ENCODE measurements around the gene MLIP. TPM values are rescaled to one million over a fixed set of nuclear protein-coding genes. Genes with fewer than 3 reads are reported as not detected.

The MLIP gene
- total and polyA plus RNA-seq, 2 experiments from 2014 or later: not detected

- no peaks in the 10 kb centered on the region for H3K4me1 ChIP-seq (ENCODE audit: insufficient read depth)
- H3K79me2 ChIP-seq (ENCODE audit: insufficient read depth): no peaks in the 10 kb centered on the region
- WGBS, 2 experiments (ENCODE audit: low coverage in 1 of 2, low lambda C conversion rate in 2 of 2, missing lambda C conversion rate in 2 of 2): 23 to 31% methylated on average over 2 of the region's 2 CpGs
- peak overlapping the region; percentile 58; the same call in 1 of the 2 replicates for H2AFZ ChIP-seq
- no peak overlapping the region for H3K27ac ChIP-seq
- no peaks in the 10 kb centered on the region for H3K36me3 ChIP-seq (ENCODE audit: low read depth)
- H4K20me1 ChIP-seq (ENCODE audit: insufficient read depth): no peaks in the 10 kb centered on the region
- H3K9ac ChIP-seq: no peak overlapping the region
- no peak overlapping the region for H3K4me2 ChIP-seq (ENCODE audit: unreplicated experiment)
- no peak for DNase-seq
- no peaks in the 10 kb centered on the region for H3K9me2 ChIP-seq (ENCODE audit: insufficient read depth)
- no peaks in the 10 kb centered on the region for H3F3A ChIP-seq (ENCODE audit: insufficient read depth)
- no peaks in the 10 kb centered on the region for H3K9me3 ChIP-seq (ENCODE audit: low read depth)
- H3K27me3 ChIP-seq (replicated peaks; ENCODE audit: insufficient read depth): no peaks in the 10 kb centered on the region
- in situ Hi-C loops (cut with MboI): no loop called here
- TF ChIP-seq EZH2 (IDR thresholded peaks at IDR 0.05; ENCODE audit: insufficient read depth, poor library complexity, severe bottlenecking) (no peak), EZH2phosphoT487 (IDR thresholded peaks at IDR 0.05; ENCODE audit: insufficient read depth, low read depth) (no peak)
- H3K4me3 ChIP-seq: no peak overlapping the region
Observed at GRCh38 chr6:54188846-54189245, 77.6 kb downstream of the MLIP start.

GRCh38 chr6:54191461-54191860, 80.2 kb downstream of the MLIP start:
- H3K36me3 ChIP-seq (ENCODE audit: low read depth): no peaks in the 10 kb centered on the region
- 59 to 62% methylated on average over 2 of the region's 2 CpGs for WGBS, 2 experiments (ENCODE audit: low coverage in 1 of 2, low lambda C conversion rate in 2 of 2, missing lambda C conversion rate in 2 of 2)
- H3K27ac ChIP-seq: no peak overlapping the region
- H3K4me2 ChIP-seq (ENCODE audit: unreplicated experiment): no peak overlapping the region
- no peaks in the 10 kb centered on the region for H3K9me2 ChIP-seq (ENCODE audit: insufficient read depth)
- H3K79me2 ChIP-seq (ENCODE audit: insufficient read depth): no peaks in the 10 kb centered on the region
- H3K9me3 ChIP-seq (ENCODE audit: low read depth): no peaks in the 10 kb centered on the region
- H3K4me1 ChIP-seq (ENCODE audit: insufficient read depth): 0 out of 2 replicates have a peak, but pooled peaks cover 3% of the 10 kb centered on the region
- no peak overlapping the region for H3K9ac ChIP-seq
- peak; percentile 32 for DNase-seq
- no peaks in the 10 kb centered on the region for H3F3A ChIP-seq (ENCODE audit: insufficient read depth)
- H3K27me3 ChIP-seq (replicated peaks; ENCODE audit: insufficient read depth): no peaks in the 10 kb centered on the region
- in situ Hi-C loops (cut with MboI): no loop called here
- TF ChIP-seq EZH2phosphoT487 (IDR thresholded peaks at IDR 0.05; ENCODE audit: insufficient read depth, low read depth) (no peak), EZH2 (IDR thresholded peaks at IDR 0.05; ENCODE audit: insufficient read depth, poor library complexity, severe bottlenecking) (no peak)
- H2AFZ ChIP-seq: no peak overlapping the region
- H4K20me1 ChIP-seq (ENCODE audit: insufficient read depth): no peaks in the 10 kb centered on the region
- H3K4me3 ChIP-seq: no peak overlapping the region

GRCh38 chr6:54192993-54193392, 81.8 kb downstream of the MLIP start:
- DNase-seq: no peak
- H3K4me1 ChIP-seq (ENCODE audit: insufficient read depth): 0 out of 2 replicates have a peak, but pooled peaks cover 3% of the 10 kb centered on the region
- WGBS, 2 experiments (ENCODE audit: low coverage in 1 of 2, low lambda C conversion rate in 2 of 2, missing lambda C conversion rate in 2 of 2): 58 to 67% methylated on average over 3 of the region's 3 CpGs
- H3K9me2 ChIP-seq (ENCODE audit: insufficient read depth): no peaks in the 10 kb centered on the region; the same call in 1 of the 2 replicates
- H3K4me2 ChIP-seq (ENCODE audit: unreplicated experiment): no peak overlapping the region
- no peak overlapping the region for H3K4me3 ChIP-seq
- no peaks in the 10 kb centered on the region for H3K9me3 ChIP-seq (ENCODE audit: low read depth)
- no peaks in the 10 kb centered on the region for H3F3A ChIP-seq (ENCODE audit: insufficient read depth)
- peak overlapping the region; percentile 57; the same call in 1 of the 2 replicates for H2AFZ ChIP-seq
- no peaks in the 10 kb centered on the region for H3K79me2 ChIP-seq (ENCODE audit: insufficient read depth)
- no peak overlapping the region for H3K27ac ChIP-seq
- no peak overlapping the region for H3K9ac ChIP-seq
- TF ChIP-seq EZH2 (IDR thresholded peaks at IDR 0.05; ENCODE audit: insufficient read depth, poor library complexity, severe bottlenecking) (no peak), EZH2phosphoT487 (IDR thresholded peaks at IDR 0.05; ENCODE audit: insufficient read depth, low read depth) (no peak)
- no peaks in the 10 kb centered on the region for H4K20me1 ChIP-seq (ENCODE audit: insufficient read depth)
- no peaks in the 10 kb centered on the region for H3K36me3 ChIP-seq (ENCODE audit: low read depth)
- H3K27me3 ChIP-seq (replicated peaks; ENCODE audit: insufficient read depth): no peaks in the 10 kb centered on the region
- in situ Hi-C loops (cut with MboI): no loop called here

GRCh38 chr6:54193560-54193959, 82.3 kb downstream of the MLIP start:
- no peak overlapping the region for H3K4me2 ChIP-seq (ENCODE audit: unreplicated experiment)
- H3K4me1 ChIP-seq (ENCODE audit: insufficient read depth): 0 out of 2 replicates have a peak, but pooled peaks cover 3% of the 10 kb centered on the region
- H3K9me3 ChIP-seq (ENCODE audit: low read depth): no peaks in the 10 kb centered on the region
- no peak overlapping the region for H3K9ac ChIP-seq
- no peaks in the 10 kb centered on the region for H3K79me2 ChIP-seq (ENCODE audit: insufficient read depth)
- H3K27ac ChIP-seq: no peak overlapping the region
- H3F3A ChIP-seq (ENCODE audit: insufficient read depth): no peaks in the 10 kb centered on the region
- no peaks in the 10 kb centered on the region for H4K20me1 ChIP-seq (ENCODE audit: insufficient read depth)
- TF ChIP-seq EZH2 (IDR thresholded peaks at IDR 0.05; ENCODE audit: insufficient read depth, poor library complexity, severe bottlenecking): no peak
- TF ChIP-seq EZH2phosphoT487 (IDR thresholded peaks at IDR 0.05; ENCODE audit: insufficient read depth, low read depth): no peak
- no peaks in the 10 kb centered on the region; the same call in 1 of the 2 replicates for H3K9me2 ChIP-seq (ENCODE audit: insufficient read depth)
- H2AFZ ChIP-seq: peak overlapping the region; percentile 61
- WGBS, 2 experiments (ENCODE audit: low coverage in 1 of 2, low lambda C conversion rate in 2 of 2, missing lambda C conversion rate in 2 of 2): 67 to 81% methylated on average over 3 of the region's 3 CpGs
- no peak for DNase-seq
- no peaks in the 10 kb centered on the region for H3K27me3 ChIP-seq (replicated peaks; ENCODE audit: insufficient read depth)
- no peak overlapping the region for H3K4me3 ChIP-seq
- in situ Hi-C loops (cut with MboI): no loop called here
- H3K36me3 ChIP-seq (ENCODE audit: low read depth): no peaks in the 10 kb centered on the region
